H9 (cell line): ENCODE results near the gene CSF1R. TPM values are rescaled to one million over a fixed set of nuclear protein-coding genes. Genes with fewer than 3 reads are reported as not detected.

Source experiments
- DNase-seq: peaks from one replicate; pipeline ENCODE4 v3.0.0-alpha.2; 2017
- H2AFZ ChIP-seq: one replicate; pipeline ENCODE4 v1.6.1; 2013; ENCODE audit warnings: mild to moderate bottlenecking, low read length, control low read depth, moderate library complexity
- H2AK5ac ChIP-seq: 2 replicates; pipeline ENCODE4 v1.6.1; 2013; ENCODE audit warnings: low read length, control low read depth, mixed read lengths; ENCODE audit not compliant: insufficient read length
- H2BK120ac ChIP-seq: one replicate; pipeline ENCODE4 v1.6.1; 2013; ENCODE audit warnings: low read depth, mild to moderate bottlenecking, low read length, control low read depth, inconsistent platforms; ENCODE audit not compliant: poor library complexity, severe bottlenecking
- H2BK12ac ChIP-seq: 2 replicates; pipeline ENCODE4 v1.6.1; 2013; ENCODE audit warnings: low read length, control low read depth, mixed read lengths, low read depth; ENCODE audit not compliant: insufficient read length
- H2BK15ac ChIP-seq: 2 replicates; pipeline ENCODE4 v1.6.1; 2013; ENCODE audit warnings: low read depth, low read length, control low read depth
- H2BK20ac ChIP-seq: one replicate; pipeline ENCODE4 v1.6.1; 2013; ENCODE audit warnings: low read depth, mild to moderate bottlenecking, low read length, control low read depth, inconsistent platforms; ENCODE audit not compliant: poor library complexity, severe bottlenecking
- H2BK5ac ChIP-seq: 2 replicates; pipeline ENCODE4 v1.6.1; 2013; ENCODE audit warnings: low read length, control low read depth, mixed read lengths; ENCODE audit not compliant: insufficient read length
- H3K14ac ChIP-seq: 2 replicates; pipeline ENCODE4 v1.6.1; 2013; ENCODE audit warnings: low read length, control low read depth; ENCODE audit not compliant: insufficient read depth
- H3K18ac ChIP-seq: 2 replicates; pipeline ENCODE4 v1.6.1; 2013; ENCODE audit warnings: low read depth, mild to moderate bottlenecking, mixed read lengths, low read length, control low read depth; ENCODE audit not compliant: insufficient read length
- H3K23ac ChIP-seq: 2 replicates; pipeline ENCODE4 v1.6.1; 2013; ENCODE audit warnings: low read length, control low read depth, mixed read lengths, low read depth; ENCODE audit not compliant: insufficient read length
- H3K23me2 ChIP-seq: 2 replicates; pipeline ENCODE4 v1.6.1; 2013; ENCODE audit warnings: low read depth, mild to moderate bottlenecking, mixed read lengths, low read length, control low read depth; ENCODE audit not compliant: insufficient read length, poor library complexity, severe bottlenecking
- H3K27ac ChIP-seq: 2 replicates; pipeline ENCODE4 v1.5.1; 2013; ENCODE audit warnings: low read length, control low read depth, mixed read lengths, low read depth; ENCODE audit not compliant: insufficient read length
- H3K27me3 ChIP-seq: 2 replicates; pipeline ENCODE4 v1.6.1; 2013; ENCODE audit warnings: low read length, control low read depth, inconsistent platforms; ENCODE audit not compliant: insufficient read depth
- H3K4ac ChIP-seq: 2 replicates; pipeline ENCODE4 v1.6.1; 2013; ENCODE audit warnings: low read depth, mild to moderate bottlenecking, control low read depth, inconsistent platforms, low read length, moderate library complexity
- H3K4me1 ChIP-seq: 2 replicates; pipeline ENCODE4 v1.6.1; 2013; ENCODE audit warnings: low read length, control low read depth, inconsistent platforms; ENCODE audit not compliant: insufficient read depth
- H3K4me2 ChIP-seq: 2 replicates; pipeline ENCODE4 v1.6.1; 2013; ENCODE audit warnings: low read length, control low read depth, mixed read lengths; ENCODE audit not compliant: insufficient read length, insufficient read depth
- H3K56ac ChIP-seq: 2 replicates; pipeline ENCODE4 v1.6.1; 2013; ENCODE audit warnings: low read depth, mild to moderate bottlenecking, mixed read lengths, low read length, control low read depth; ENCODE audit not compliant: insufficient read length
- H3K79me1 ChIP-seq: 2 replicates; pipeline ENCODE4 v1.6.1; 2013; ENCODE audit warnings: low read depth, mild to moderate bottlenecking, moderate library complexity, low read length, control low read depth, inconsistent platforms; ENCODE audit not compliant: insufficient read depth, poor library complexity, severe bottlenecking
- H3K79me2 ChIP-seq: 2 replicates; pipeline ENCODE4 v1.6.1; 2013; ENCODE audit warnings: low read length, control low read depth, inconsistent platforms; ENCODE audit not compliant: insufficient read depth
- H3K9ac ChIP-seq: 2 replicates; pipeline ENCODE4 v1.6.1; 2013; ENCODE audit warnings: low read length, control low read depth, mixed read lengths; ENCODE audit not compliant: insufficient read length; ENCODE audit errors: extremely low read depth
- H3K9me3 ChIP-seq: one replicate; pipeline ENCODE4 v1.6.1; 2013; ENCODE audit warnings: low read depth, low read length, inconsistent platforms; ENCODE audit not compliant: control insufficient read depth
- H3T11ph ChIP-seq: one replicate; pipeline ENCODE4 v1.6.1; 2013; ENCODE audit warnings: mild to moderate bottlenecking, low read length, control low read depth, inconsistent platforms
- H4K20me1 ChIP-seq: one replicate; pipeline ENCODE4 v1.6.1; 2013; ENCODE audit not compliant: control insufficient read depth, insufficient read length, insufficient read depth
- H4K5ac ChIP-seq: 2 replicates; pipeline ENCODE4 v1.6.1; 2013; ENCODE audit warnings: low read depth, mild to moderate bottlenecking, mixed read lengths, low read length, control low read depth; ENCODE audit not compliant: insufficient read length
- H4K8ac ChIP-seq: replicated peaks from 2 replicates; pipeline ENCODE4 v1.6.1; 2013; ENCODE audit warnings: low read length, control low read depth, mixed read lengths, low read depth; ENCODE audit not compliant: insufficient read length
- H4K91ac ChIP-seq: 2 replicates; pipeline ENCODE4 v1.6.1; 2013; ENCODE audit warnings: low read depth, mild to moderate bottlenecking, moderate library complexity, mixed read lengths, low read length, control low read depth; ENCODE audit not compliant: insufficient read length
- H3K27ac Mint-ChIP-seq, 3 experiments: 2 replicates in 2 of 3; 3 replicates in 1 of 3; pipeline ENCODE4 v1.8.0; 2020 to 2021; ENCODE audit warnings: mixed read lengths in 3 of 3, mild to moderate bottlenecking in 1 of 3, moderate library complexity in 1 of 3
- H3K27me3 Mint-ChIP-seq: 2 replicates; pipeline ENCODE4 v1.8.0; 2021; ENCODE audit warnings: low read depth, mild to moderate bottlenecking, moderate library complexity, mixed read lengths
- H3K36me3 Mint-ChIP-seq, 3 experiments: 2 replicates in 2 of 3; 3 replicates in 1 of 3; pipeline ENCODE4 v1.8.0; 2020 to 2021; ENCODE audit warnings: low read depth in 3 of 3, mixed read lengths in 3 of 3; ENCODE audit not compliant: insufficient read depth in 1 of 3
- H3K4me1 Mint-ChIP-seq, 2 experiments: 2 replicates each; pipeline ENCODE4 v1.8.0; 2020; ENCODE audit warnings: mixed read lengths in 2 of 2
- H3K4me3 Mint-ChIP-seq, 2 experiments: 2 replicates in 1 of 2; 3 replicates in 1 of 2; pipeline ENCODE4 v1.8.0; 2020 to 2021; ENCODE audit warnings: mild to moderate bottlenecking in 2 of 2, mixed read lengths in 2 of 2, moderate library complexity in 1 of 2
- H3K9me3 Mint-ChIP-seq, 2 experiments: 2 replicates in 1 of 2; 3 replicates in 1 of 2; pipeline ENCODE4 v1.8.0; 2020; ENCODE audit warnings: mild to moderate bottlenecking in 2 of 2, mixed read lengths in 2 of 2, moderate library complexity in 1 of 2
- CTCF ChIP-seq: fragments of 200-600 bp; sonication (generic); conservative IDR thresholded peaks from 3 replicates; pipeline ENCODE4 v1.8.0; 2021; ENCODE audit warnings: antibody characterized with exemption, mild to moderate bottlenecking
- WGBS: extraction: QIAGEN DNeasy Blood & Tissue Kit; methylation state at CpG from one replicate; pipeline ENCODE4 v1.1.7; 2013; ENCODE audit warnings: missing lambda C conversion rate, low lambda C conversion rate, mixed read lengths; ENCODE audit not compliant: insufficient read length; ENCODE audit errors: extremely low coverage; 5-methylcytosine and 5-hydroxymethylcytosine counted together
- total RNA-seq: library from RNA; stranded (reverse); gene quantifications from 2 replicates; pipeline ENCODE4 v1.2.1, GENCODE V29; 2021

CSF1R gene
- total RNA-seq, 1 experiment from 2014 or later, result 0.13 TPM

DNA sequence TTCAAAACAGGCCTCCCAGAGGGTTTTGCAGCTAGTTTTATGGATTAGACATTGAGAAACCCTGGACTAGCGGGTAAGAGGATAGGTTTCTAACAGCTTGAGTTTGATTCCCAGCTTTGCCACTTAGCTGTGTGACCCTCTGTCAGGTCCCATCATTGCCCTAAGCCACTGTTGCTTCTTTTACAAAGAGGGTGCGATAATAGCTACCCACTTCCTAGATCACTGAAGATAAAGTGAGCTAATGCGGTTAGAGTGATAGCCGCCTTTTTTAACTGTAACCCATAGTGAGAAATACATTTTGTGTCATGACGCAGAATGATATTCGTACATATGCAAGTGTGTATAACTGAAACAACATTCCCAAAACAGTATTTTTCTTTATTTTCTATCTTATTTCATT, 40.3 kb downstream of the CSF1R start:
- H3K27me3 ChIP-seq, result no peaks in the 10 kb centered on the region
- H4K91ac ChIP-seq, result no peak overlapping the region
- no peak overlapping the region for H3K23ac ChIP-seq
- H3K9me3 ChIP-seq, result no peaks in the 10 kb centered on the region
- Mint-ChIP-seq H3K4me1 (peaks cover 5 to 11% of the 10 kb centered on the region in 2 experiments), H3K4me3 (no peak overlapping the region), H3K36me3 (peaks cover 37 to 93% (median 73%) of the 10 kb centered on the region in 3 experiments; a peak in 6 of 7 replicates), H3K27me3 (no peaks in the 10 kb centered on the region), H3K9me3 (no peaks in the 10 kb centered on the region), H3K27ac (no peak overlapping the region)
- no peak overlapping the region for H2AK5ac ChIP-seq
- no peak overlapping the region for H3K4me2 ChIP-seq
- H3T11ph ChIP-seq, result no peak overlapping the region
- no peak overlapping the region for H3K18ac ChIP-seq
- no peaks in the 10 kb centered on the region; the same call in 1 of the 2 replicates for H3K4me1 ChIP-seq
- no peak overlapping the region for H2BK120ac ChIP-seq
- H3K56ac ChIP-seq, result no peak overlapping the region
- no peak overlapping the region for H4K8ac ChIP-seq
- H4K5ac ChIP-seq, result no peak overlapping the region
- no peak overlapping the region for H2AFZ ChIP-seq
- H3K27ac ChIP-seq, result no peak overlapping the region
- TF ChIP-seq CTCF, result no peak
- no peak for DNase-seq
- H3K14ac ChIP-seq, result no peak overlapping the region
- H2BK20ac ChIP-seq, result no peak overlapping the region
- no peaks in the 10 kb centered on the region for H3K79me2 ChIP-seq
- no CpG with 5 or more reads among the region's 6 CpGs for WGBS
- no peaks in the 10 kb centered on the region for H3K23me2 ChIP-seq
- no peaks in the 10 kb centered on the region for H4K20me1 ChIP-seq
- no peak overlapping the region for H2BK15ac ChIP-seq
- H3K9ac ChIP-seq, result no peak overlapping the region
- no peak overlapping the region for H3K4ac ChIP-seq
- H3K79me1 ChIP-seq, result no peaks in the 10 kb centered on the region
- no peak overlapping the region for H2BK12ac ChIP-seq
- no peak overlapping the region for H2BK5ac ChIP-seq
